H1 (cell line): Measurements from ENCODE around the gene NEO1. TPM values are rescaled to one million over a fixed set of nuclear protein-coding genes. Genes with fewer than 3 reads are reported as not detected.
"Not testable (repeated sequence)": the region's sequence is repeated elsewhere in the genome, so short reads cannot be mapped to it uniquely, and the experiment has no call there.

Source experiments
- CTCF ChIA-PET: fragments of 300-600 bp; sonication (Branson Sonifier 250); formaldehyde crosslinking; loops from one replicate; lab custom pipeline; 2021; ENCODE audit not compliant: partially characterized antibody; lab: Charles Lee
- POLR2A ChIA-PET: fragments of 300-600 bp; sonication (Branson Sonifier 250); formaldehyde crosslinking; loops from one replicate; lab custom pipeline; 2021; ENCODE audit warnings: inconsistent platforms; ENCODE audit not compliant: partially characterized antibody; lab: Charles Lee
- DNase-seq, 2 experiments: peaks; one replicate each; pipeline versions ENCODE4 v3.0.0 to v3.0.0-alpha.2; 2010 to 2022; ENCODE audit warnings: low spot score in 2 of 2, low read depth in 1 of 2, mixed read lengths in 1 of 2
- FAIRE-seq: peaks from 2 replicates; lab custom pipeline; 2011; peaks lifted over from hg19 to GRCh38; lab: Jason Lieb, UNC
- H2AFZ ChIP-seq: 2 replicates; pipeline ENCODE4 v1.8.1; 2012; ENCODE audit warnings: low read length, inconsistent platforms
- H2AK5ac ChIP-seq: 2 replicates; pipeline ENCODE4 v1.6.1; 2013; ENCODE audit warnings: low read depth, low read length
- H2BK120ac ChIP-seq: replicated peaks from 2 replicates; pipeline ENCODE3; 2013; ENCODE audit warnings: low read depth, low read length, inconsistent platforms
- H2BK12ac ChIP-seq: 2 replicates; pipeline ENCODE4 v1.6.1; 2013; ENCODE audit warnings: low read depth, low read length
- H2BK15ac ChIP-seq: 2 replicates; pipeline ENCODE4 v1.6.1; 2013; ENCODE audit warnings: low read length
- H2BK20ac ChIP-seq: 2 replicates; pipeline ENCODE4 v1.6.1; 2013; ENCODE audit warnings: low read length
- H2BK5ac ChIP-seq: 2 replicates; pipeline ENCODE4 v1.6.1; 2013; ENCODE audit warnings: low read depth, low read length
- H3K14ac ChIP-seq: 2 replicates; pipeline ENCODE4 v1.6.1; 2013; ENCODE audit warnings: inconsistent platforms; ENCODE audit not compliant: insufficient read length
- H3K18ac ChIP-seq: 2 replicates; pipeline ENCODE4 v1.6.1; 2013; ENCODE audit warnings: low read length; ENCODE audit errors: extremely low read depth
- H3K23ac ChIP-seq: 2 replicates; pipeline ENCODE4 v1.6.1; 2013; ENCODE audit warnings: inconsistent platforms; ENCODE audit not compliant: insufficient read length
- H3K23me2 ChIP-seq: 2 replicates; pipeline ENCODE4 v1.6.1; 2013; ENCODE audit warnings: low read depth, low read length
- H3K27ac ChIP-seq: 2 replicates; pipeline ENCODE4 v1.6.1; 2011; ENCODE audit warnings: low read depth, low read length, inconsistent platforms
- H3K27me3 ChIP-seq, 4 experiments: replicated peaks in 1 of 4; 1 replicate in 1 of 4; 2 replicates in 3 of 4; pipeline versions ENCODE4 v1.6.1 to v1.8.1; 2011 to 2013; ENCODE audit warnings: low read length in 3 of 4, mild to moderate bottlenecking in 3 of 4, inconsistent platforms in 2 of 4, mixed read lengths in 2 of 4, moderate library complexity in 1 of 4; ENCODE audit not compliant: control insufficient read depth in 3 of 4, insufficient read depth in 3 of 4; ENCODE audit errors: extremely low read depth in 1 of 4
- H3K36me3 ChIP-seq, 4 experiments: 2 replicates each; pipeline versions ENCODE4 v1.6.1 to v1.8.1; 2011 to 2013; ENCODE audit warnings: mild to moderate bottlenecking in 4 of 4, low read length in 3 of 4, moderate library complexity in 2 of 4, control low read depth in 1 of 4, inconsistent platforms in 1 of 4; ENCODE audit not compliant: insufficient read depth in 4 of 4, control insufficient read depth in 2 of 4
- H3K4ac ChIP-seq: replicated peaks from 2 replicates; pipeline ENCODE3; 2013; ENCODE audit warnings: low read length, low read depth, mixed read lengths, inconsistent platforms; ENCODE audit not compliant: insufficient read length
- H3K4me1 ChIP-seq, 4 experiments: replicated peaks in 1 of 4; 1 replicate in 1 of 4; 2 replicates in 3 of 4; pipeline versions ENCODE4 v1.6.1 to v1.8.1; 2011 to 2013; ENCODE audit warnings: low read length in 3 of 4, inconsistent platforms in 2 of 4, mixed read lengths in 1 of 4; ENCODE audit not compliant: insufficient read depth in 4 of 4, control insufficient read depth in 3 of 4
- H3K4me2 ChIP-seq, 2 experiments: 2 replicates each; pipeline versions ENCODE4 v1.6.1 to v1.8.1; 2011 to 2013; ENCODE audit warnings: low read depth in 2 of 2, low read length in 2 of 2, control low read depth in 1 of 2, inconsistent platforms in 1 of 2, mild to moderate bottlenecking in 1 of 2; ENCODE audit not compliant: insufficient read depth in 1 of 2
- H3K4me3 ChIP-seq, 4 experiments: fragments of 200-600, 300-600 bp in 1 of 4; sonication (generic), shearing (Covaris generic), sonication (Bioruptor Twin) in 1 of 4; 2 replicates each; pipeline versions ENCODE4 v1.5.1 to v1.8.1; 2011 to 2016; ENCODE audit warnings: low read length in 4 of 4, low read depth in 3 of 4, control low read depth in 2 of 4, inconsistent platforms in 2 of 4, mild to moderate bottlenecking in 2 of 4, mixed read lengths in 1 of 4, moderate library complexity in 1 of 4; ENCODE audit not compliant: insufficient read depth in 2 of 4; ENCODE audit errors: extremely low read depth in 1 of 4
- H3K56ac ChIP-seq: replicated peaks from 2 replicates; pipeline ENCODE3; 2013; ENCODE audit warnings: low read depth, mild to moderate bottlenecking, mixed read lengths, low read length, inconsistent platforms; ENCODE audit not compliant: insufficient read length
- H3K79me1 ChIP-seq: 2 replicates; pipeline ENCODE4 v1.6.1; 2013; ENCODE audit warnings: low read depth, low read length, control low read depth
- H3K79me2 ChIP-seq, 2 experiments: 2 replicates each; pipeline versions ENCODE4 v1.6.1 to v1.8.1; 2012 to 2013; ENCODE audit warnings: low read length in 2 of 2, mild to moderate bottlenecking in 2 of 2, inconsistent platforms in 1 of 2; ENCODE audit not compliant: insufficient read depth in 2 of 2, control insufficient read depth in 1 of 2
- H3K9ac ChIP-seq, 4 experiments: replicated peaks in 1 of 4; 1 replicate in 1 of 4; 2 replicates in 3 of 4; pipeline versions ENCODE4 v1.6.1 to v1.8.1; 2011 to 2013; ENCODE audit warnings: low read depth in 3 of 4, low read length in 3 of 4, control low read depth in 2 of 4, mild to moderate bottlenecking in 2 of 4, moderate library complexity in 2 of 4, inconsistent platforms in 1 of 4; ENCODE audit errors: extremely low read depth in 1 of 4
- H3K9me3 ChIP-seq, 2 experiments: 2 replicates each; pipeline versions ENCODE4 v1.6.1 to v1.8.1; 2012 to 2013; ENCODE audit warnings: mild to moderate bottlenecking in 2 of 2, moderate library complexity in 2 of 2, control low read depth in 1 of 2, inconsistent platforms in 1 of 2, low read depth in 1 of 2, low read length in 1 of 2, mixed read lengths in 1 of 2; ENCODE audit not compliant: insufficient read depth in 2 of 2
- H4K20me1 ChIP-seq, 2 experiments: replicated peaks in 1 of 2; 2 replicates each; pipeline versions ENCODE3 to v1.8.1; 2011 to 2013; ENCODE audit warnings: inconsistent platforms in 2 of 2, low read length in 2 of 2, mild to moderate bottlenecking in 1 of 2; ENCODE audit not compliant: insufficient read depth in 2 of 2, control insufficient read depth in 1 of 2
- H4K5ac ChIP-seq: 2 replicates; pipeline ENCODE4 v1.6.1; 2013; ENCODE audit warnings: low read length, low read depth, mixed read lengths, inconsistent platforms; ENCODE audit not compliant: insufficient read length
- H4K8ac ChIP-seq: 2 replicates; pipeline ENCODE4 v1.8.0; 2013; ENCODE audit warnings: mild to moderate bottlenecking, moderate library complexity, low read length, inconsistent platforms; ENCODE audit not compliant: insufficient read depth; ENCODE audit errors: extremely low read depth
- H4K91ac ChIP-seq: replicated peaks from 2 replicates; pipeline ENCODE3; 2013; ENCODE audit warnings: low read length, mixed read lengths, inconsistent platforms; ENCODE audit not compliant: insufficient read length
- WGBS, 2 experiments: shearing (Covaris generic) in 1 of 2; methylation state at CpG; one replicate each; pipeline versions ENCODE4 v1.1.6 to v1.1.7; 2013 to 2015; ENCODE audit warnings: low lambda C conversion rate in 2 of 2, mixed read lengths in 2 of 2, inconsistent platforms in 1 of 2, low coverage in 1 of 2, missing lambda C conversion rate in 1 of 2; ENCODE audit not compliant: insufficient replicate concordance in 2 of 2, insufficient coverage in 1 of 2, insufficient read length in 1 of 2; ENCODE audit errors: extremely low coverage in 1 of 2, missing lambda C conversion rate in 1 of 2; 5-methylcytosine and 5-hydroxymethylcytosine counted together
- polyA plus RNA-seq, 7 experiments: library from polyadenylated mRNA; depleted of rRNA in 3 of 7; stranded (reverse) in 5 of 7; unstranded in 2 of 7; fragments of >200 nt in 5 of 7; fragments of 200-250 nt in 2 of 7; gene quantifications; 1 replicate in 5 of 7; 2 replicates in 1 of 7; 4 replicates in 1 of 7; pipeline versions ENCODE4 v1.2.1 to v1.2.3, GENCODE V29; 2011 to 2013; ENCODE audit warnings: missing spikeins in 2 of 7, mixed read lengths in 2 of 7
- total RNA-seq: library from RNA; stranded (reverse); fragmentation: NEBNext Ultra II Directional; extraction: Animal tissue kit (Norgen Biotek cat#: 25700); gene quantifications from 2 replicates; pipeline ENCODE4 v1.2.1, GENCODE V29; 2021

NEO1 gene
- total and polyA plus RNA-seq, 2 of the 8 experiments (the other 6 are each of a cell fraction or from before 2014, with no cell fraction given) = 36.0 to 51.0 TPM

GRCh38 chr15:73166711-73167110 is 114.4 kb downstream of the NEO1 start:
- not testable (repeated sequence) for FAIRE-seq

More at GRCh38 chr15:73166711-73167110, 114.4 kb downstream of the NEO1 start:
- H3K23ac ChIP-seq, H4K20me1 ChIP-seq, H3K4ac ChIP-seq, H3K27me3 ChIP-seq, H4K91ac ChIP-seq, H3K4me2 ChIP-seq, H3K56ac ChIP-seq, H3K79me1 ChIP-seq, H3K4me3 ChIP-seq, H2BK5ac ChIP-seq, H3K9ac ChIP-seq, H2AFZ ChIP-seq, H3K23me2 ChIP-seq, H3K4me1 ChIP-seq, H2BK15ac ChIP-seq, H3K18ac ChIP-seq, H3K79me2 ChIP-seq, H3K27ac ChIP-seq, H4K5ac ChIP-seq, H4K8ac ChIP-seq, H3K14ac ChIP-seq, H2AK5ac ChIP-seq, H2BK20ac ChIP-seq, H2BK120ac ChIP-seq, DNase-seq, H2BK12ac ChIP-seq: not testable (repeated sequence)
- H3K9me3 ChIP-seq = peaks cover 11 to 15% of the 10 kb centered on the region in 2 experiments; a peak in 2 of 4 replicates
- ChIA-PET CTCF (interaction anchor here (0.6 to 1.4 kb wide), 2 partner anchors 74 to 373 kb away, joined by 3 to 4 read pairs; no protein-coding TSS in a partner anchor), POLR2A (interaction anchor here (0.6 kb wide), 1 partner anchor 261 kb away, joined by 3 read pairs; no protein-coding TSS in a partner anchor)
- no CpG with 5 or more reads among the region's 1 CpG for WGBS, 2 experiments
- H3K36me3 ChIP-seq = peaks cover 0 to 14% (median 3%) of the 10 kb centered on the region in 4 experiments; a peak in 3 of 8 replicates
